Skeletal muscle satellite cell (primary cell): ENCODE data around the gene SYNJ2. TPM values are rescaled to one million over a fixed set of nuclear protein-coding genes. Genes with fewer than 3 reads are reported as not detected.

Source experiments
- H3K27me3 ChIP-seq: 2 replicates; pipeline ENCODE4 v1.7.0; 2013; ENCODE audit warnings: low read length; ENCODE audit not compliant: control insufficient read depth, insufficient read depth
- H3K36me3 ChIP-seq: 2 replicates; pipeline ENCODE4 v1.7.0; 2013; ENCODE audit warnings: mild to moderate bottlenecking, control low read depth, low read length; ENCODE audit not compliant: insufficient read depth
- H3K4me1 ChIP-seq: 2 replicates; pipeline ENCODE4 v1.7.0; 2013; ENCODE audit warnings: low read length; ENCODE audit not compliant: control insufficient read depth, insufficient read depth
- H3K4me2 ChIP-seq: 2 replicates; pipeline ENCODE4 v1.7.0; 2013; ENCODE audit warnings: mild to moderate bottlenecking, low read length
- H3K4me3 ChIP-seq: 2 replicates; pipeline ENCODE4 v1.7.0; 2013; ENCODE audit warnings: low read length
- H3K9ac ChIP-seq: 2 replicates; pipeline ENCODE4 v1.7.0; 2013; ENCODE audit warnings: mild to moderate bottlenecking, low read depth, low read length, moderate library complexity
- H3K9me3 ChIP-seq: replicated peaks from 2 replicates; pipeline ENCODE4 v1.7.0; 2013; ENCODE audit warnings: mild to moderate bottlenecking, control low read depth, low read length
- small RNA-seq: library from RNA; depleted of rRNA; stranded (forward); fragments of <200 nt; gene quantifications from one replicate; pipeline ENCODE3, GENCODE V24; 2012

The SYNJ2 gene

DNA sequence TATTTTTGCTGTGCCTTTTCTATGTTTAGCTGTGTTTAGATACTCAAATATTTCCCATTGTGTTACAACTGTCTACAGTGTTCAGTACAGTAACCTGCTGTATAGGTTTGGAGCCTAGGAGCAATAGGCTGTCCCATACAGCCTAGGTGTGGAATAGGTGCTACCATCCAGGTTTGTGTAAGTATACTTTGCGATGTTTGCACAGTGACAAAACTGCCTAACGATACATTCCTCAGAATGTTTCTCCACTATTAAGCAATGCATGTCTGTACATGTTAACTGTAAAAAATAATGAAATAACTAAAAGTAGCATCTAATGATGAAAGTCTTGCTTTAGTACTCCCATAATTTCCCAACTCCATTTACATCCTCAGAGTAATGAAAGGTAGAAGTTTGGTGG is 140.4 kb downstream of the SYNJ2 start:
- H3K4me3 ChIP-seq, result no peak overlapping the region
- H3K9ac ChIP-seq, result no peak overlapping the region
- no peaks in the 10 kb centered on the region for H3K9me3 ChIP-seq
- H3K4me1 ChIP-seq, result no peaks in the 10 kb centered on the region
- H3K36me3 ChIP-seq, result peaks cover 13% of the 10 kb centered on the region
- no peak overlapping the region for H3K4me2 ChIP-seq
- H3K27me3 ChIP-seq, result no peaks in the 10 kb centered on the region

DNA sequence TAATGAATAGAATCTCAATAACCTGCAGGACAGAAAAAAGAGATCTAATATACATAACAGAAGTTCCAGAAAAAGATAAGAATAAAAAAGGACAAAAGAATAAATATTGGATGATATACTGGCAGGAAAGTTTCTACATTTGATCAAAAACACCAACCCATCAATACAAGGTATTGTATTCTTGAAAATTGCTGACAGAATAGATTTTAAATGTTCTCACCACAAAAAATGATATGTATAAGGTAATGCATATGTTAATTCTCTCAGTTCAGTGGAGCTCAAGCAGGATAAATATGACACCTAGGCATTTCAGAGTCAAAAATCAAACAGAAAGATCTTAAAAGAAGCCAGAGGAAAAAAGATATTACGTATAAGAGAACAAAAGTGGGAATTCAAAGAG is 142.6 kb downstream of the SYNJ2 start:
- no peak overlapping the region for H3K4me2 ChIP-seq

DNA sequence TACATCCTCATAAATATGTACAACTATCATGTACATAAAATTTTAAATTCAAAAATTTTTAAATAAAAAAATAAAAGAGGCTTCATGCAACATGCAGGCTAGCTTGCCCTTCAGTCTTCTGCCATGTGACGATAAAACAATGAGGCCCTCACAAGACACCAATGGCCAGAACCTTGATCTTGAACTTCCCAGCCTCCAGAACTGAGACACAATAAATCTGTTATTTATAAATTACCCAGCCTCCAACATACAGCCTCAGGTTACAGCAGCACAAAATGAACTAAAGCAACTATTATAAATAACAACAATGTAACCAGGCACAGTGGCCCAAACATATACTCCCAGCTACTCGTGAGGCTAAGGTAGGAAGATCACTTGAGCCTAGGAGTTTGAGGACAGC is 143.6 kb downstream of the SYNJ2 start:
- Histone ChIP-seq H3K27me3 (no peaks in the 10 kb centered on the region), H3K4me2 (no peak overlapping the region), H3K4me1 (no peaks in the 10 kb centered on the region), H3K9ac (no peak overlapping the region), H3K9me3 (no peaks in the 10 kb centered on the region), H3K36me3 (peaks cover 18% of the 10 kb centered on the region), H3K4me3 (no peak overlapping the region)

More for the DNA sequence above, 142.6 kb downstream of the SYNJ2 start:
- H3K4me3 ChIP-seq, result no peak overlapping the region
- H3K4me1 ChIP-seq, result no peaks in the 10 kb centered on the region
- H3K27me3 ChIP-seq, result no peaks in the 10 kb centered on the region
- no peak overlapping the region for H3K9ac ChIP-seq
- peaks cover 17% of the 10 kb centered on the region for H3K36me3 ChIP-seq
- H3K9me3 ChIP-seq, result no peaks in the 10 kb centered on the region

DNA sequence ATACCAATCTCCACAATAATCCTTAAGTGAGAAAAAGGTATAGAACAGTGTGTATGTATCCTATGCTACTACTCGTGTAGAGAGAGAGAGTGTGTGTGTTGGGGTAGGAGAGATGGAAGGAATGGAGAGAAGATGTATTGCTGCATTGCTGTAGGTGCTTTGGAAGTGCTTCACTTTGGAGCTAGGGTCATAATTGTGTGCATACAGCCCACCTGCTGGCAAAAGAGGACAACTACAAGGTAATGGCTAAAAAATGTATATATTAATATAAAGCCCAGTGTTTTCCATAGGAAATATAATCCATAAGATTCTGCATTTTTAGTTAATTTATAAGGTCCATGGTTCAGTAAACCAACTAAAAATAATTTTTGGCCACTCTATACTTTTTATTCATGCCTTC is 150.3 kb downstream of the SYNJ2 start:
- Histone ChIP-seq H3K9me3 (no peaks in the 10 kb centered on the region), H3K4me1 (no peaks in the 10 kb centered on the region), H3K9ac (no peak overlapping the region), H3K27me3 (no peaks in the 10 kb centered on the region), H3K4me2 (no peak overlapping the region), H3K4me3 (no peak overlapping the region), H3K36me3 (peaks cover 5% of the 10 kb centered on the region)

DNA sequence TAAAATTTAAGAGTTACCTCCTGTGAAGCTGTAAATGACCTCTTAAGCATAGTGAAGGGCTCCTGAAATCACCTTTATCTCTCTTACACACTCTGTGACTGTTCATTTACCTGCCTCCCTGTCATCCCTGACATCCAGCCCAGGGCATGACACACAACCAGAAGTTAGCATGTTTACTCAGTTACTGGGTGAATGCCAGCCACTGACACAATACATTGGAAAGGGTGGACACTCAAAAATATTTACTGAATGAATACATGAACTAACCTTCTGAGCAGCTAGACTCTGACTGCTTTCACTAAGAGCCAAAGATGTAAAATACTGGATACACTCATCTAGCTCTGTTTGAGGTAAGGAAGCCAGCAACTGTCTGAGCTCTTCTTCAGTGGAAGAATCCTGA is 161.1 kb downstream of the SYNJ2 start:
- Histone ChIP-seq H3K27me3 (no peaks in the 10 kb centered on the region), H3K4me2 (no peak overlapping the region), H3K9me3 (no peaks in the 10 kb centered on the region), H3K36me3 (peaks cover 33% of the 10 kb centered on the region), H3K4me3 (no peak overlapping the region), H3K9ac (no peak overlapping the region), H3K4me1 (peaks cover 14% of the 10 kb centered on the region)

DNA sequence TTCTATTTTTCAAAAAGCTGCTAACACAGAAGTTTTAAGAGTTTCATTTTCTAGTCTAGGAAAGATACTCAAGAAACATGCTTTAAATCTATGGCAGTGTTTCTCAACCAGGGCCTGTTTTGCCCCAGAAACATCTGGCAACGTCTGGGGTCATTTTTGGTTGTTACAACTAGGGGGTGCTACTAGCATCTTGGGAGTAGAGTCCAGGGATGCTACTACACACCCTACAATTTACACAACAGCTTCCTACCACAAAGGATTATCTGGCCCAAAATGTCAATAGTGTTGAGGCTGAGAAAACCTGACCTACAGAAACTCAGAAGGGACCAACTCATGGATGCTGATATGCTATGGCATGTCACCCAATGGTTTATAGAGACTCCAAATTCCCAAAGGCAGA is 162.0 kb downstream of the SYNJ2 start:
- Histone ChIP-seq H3K36me3 (peaks cover 31% of the 10 kb centered on the region), H3K9me3 (no peaks in the 10 kb centered on the region), H3K4me3 (no peak overlapping the region), H3K4me1 (peaks cover 14% of the 10 kb centered on the region), H3K27me3 (no peaks in the 10 kb centered on the region), H3K4me2 (no peak overlapping the region), H3K9ac (no peak overlapping the region)

Small RNA genes lying within 50 kb of the gene (small RNA-seq; reads per million reads assigned to genes)
- gene RNU6-786P, result not detected
